ENCODE results near the gene EEIG2.

The EEIG2 gene

DNA sequence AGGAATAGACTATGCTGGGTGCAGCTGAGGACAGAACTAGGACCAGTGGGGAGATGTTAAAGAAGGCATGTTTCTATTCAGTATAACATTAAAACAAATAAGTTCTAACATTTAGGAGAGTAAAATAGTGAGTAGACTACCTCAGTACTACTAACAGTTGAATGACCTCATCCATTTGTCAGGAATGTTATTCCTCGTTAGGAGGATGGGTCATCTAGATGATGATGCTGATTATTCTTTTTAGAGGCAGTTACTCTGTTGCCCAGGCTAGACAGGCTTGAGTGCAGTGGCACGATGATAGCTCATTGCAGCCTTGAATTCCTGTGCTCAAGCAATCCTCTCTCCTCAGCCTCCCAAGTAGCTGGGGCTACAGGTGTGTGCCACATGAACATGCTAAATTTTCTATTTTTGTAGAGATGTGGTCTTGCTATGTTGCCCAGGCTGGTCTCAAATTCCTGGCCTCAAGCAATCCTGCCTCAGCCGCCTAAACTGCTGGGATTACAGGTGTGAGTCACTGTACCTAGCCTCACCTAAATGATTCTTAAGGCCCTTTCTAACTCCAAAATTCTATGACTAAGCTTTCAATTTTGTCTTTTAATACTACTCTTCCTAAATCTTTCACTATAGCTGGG lies 9.3 kb downstream of the EEIG2 start:
- Histone ChIP-seq H4K20me1 (peaks cover 0 to 100% (median 10%) of the 10 kb centered on the region in 11 experiments; a peak in 13 of 22 replicates), H3K9ac (no peak overlapping the region), H3K27ac (no peak overlapping the region), H3K36me3 (peaks cover 8 to 23% (median 19%) of the 10 kb centered on the region in 11 experiments; a peak in 17 of 22 replicates), H3K4me1 (peaks cover 0 to 34% (median 11%) of the 10 kb centered on the region in 10 experiments; a peak in 12 of 20 replicates), H3K9me3 (replicated peaks in 1 of 11) (peaks cover 14 to 28% (median 22%) of the 10 kb centered on the region in 11 experiments; a peak in 21 of 22 replicates), H3K4me2 (peak overlapping the region in 2 of 11 experiments; percentile 7 to 23; a peak in 4 of 22 replicates), H3K27me3 (no peaks in the 10 kb centered on the region), H3K4me3 (no peak overlapping the region)
- no peak for TF ChIP-seq Cebpa-rat (IDR thresholded peaks at IDR 0.05)

DNA sequence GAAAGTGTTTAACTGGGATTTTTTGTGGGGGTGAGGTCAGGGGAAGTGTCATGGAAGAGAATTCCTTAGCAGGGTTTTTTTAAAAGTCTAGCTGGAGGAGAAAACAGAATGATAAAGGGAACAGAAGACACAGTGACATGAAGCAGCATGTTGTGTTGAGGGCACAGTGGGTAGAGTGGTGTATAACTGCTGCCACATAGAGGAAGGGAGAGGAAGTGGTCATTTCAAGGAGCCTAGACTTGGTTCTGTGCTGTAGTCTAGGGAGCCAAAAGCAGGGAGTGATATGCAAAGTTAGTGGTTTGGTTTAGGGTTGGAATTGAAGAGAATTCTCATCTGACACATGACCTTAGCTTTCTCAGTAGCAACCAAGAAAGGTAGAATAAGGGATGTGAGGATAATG lies 10.2 kb downstream of the EEIG2 start:
- Histone ChIP-seq H3K27me3 (no peaks in the 10 kb centered on the region), H3K4me3 (no peak overlapping the region), H3K36me3 (peaks cover 10 to 26% (median 20%) of the 10 kb centered on the region in 11 experiments; a peak in 17 of 22 replicates), H3K27ac (no peak overlapping the region), H3K9me3 (replicated peaks in 1 of 11) (peaks cover 16 to 32% (median 28%) of the 10 kb centered on the region in 11 experiments; a peak in 21 of 22 replicates), H3K4me1 (peaks cover 0 to 33% (median 11%) of the 10 kb centered on the region in 10 experiments; a peak in 12 of 20 replicates), H3K9ac (no peak overlapping the region), H4K20me1 (peaks cover 0 to 100% (median 10%) of the 10 kb centered on the region in 11 experiments; a peak in 13 of 22 replicates), H3K4me2 (peak overlapping the region in 4 of 11 experiments; percentile 7 to 23 (median 12); a peak in 5 of 22 replicates)
- no peak for TF ChIP-seq Cebpa-rat (IDR thresholded peaks at IDR 0.05)

GRCh38 chr1:108570998-108571401 lies 11.1 kb downstream of the EEIG2 start:
- no peak overlapping the region for H3K4me3 ChIP-seq
- H3K9ac ChIP-seq, result no peak overlapping the region
- H3K4me1 ChIP-seq, result peaks cover 0 to 37% (median 11%) of the 10 kb centered on the region in 10 experiments; a peak in 12 of 20 replicates
- TF ChIP-seq Cebpa-rat (IDR thresholded peaks at IDR 0.05), result no peak
- H3K27ac ChIP-seq, result no peak overlapping the region
- H3K36me3 ChIP-seq, result peaks cover 10 to 29% (median 20%) of the 10 kb centered on the region in 11 experiments; a peak in 17 of 22 replicates
- peaks cover 20 to 41% (median 34%) of the 10 kb centered on the region in 11 experiments; a peak in 21 of 22 replicates for H3K9me3 ChIP-seq (replicated peaks in 1 of 11)
- H4K20me1 ChIP-seq, result peaks cover 0 to 100% (median 10%) of the 10 kb centered on the region in 11 experiments; a peak in 13 of 22 replicates
- no peaks in the 10 kb centered on the region for H3K27me3 ChIP-seq
- peak overlapping the region in 2 of 11 experiments; percentile 7 to 23; a peak in 2 of 22 replicates for H3K4me2 ChIP-seq

DNA sequence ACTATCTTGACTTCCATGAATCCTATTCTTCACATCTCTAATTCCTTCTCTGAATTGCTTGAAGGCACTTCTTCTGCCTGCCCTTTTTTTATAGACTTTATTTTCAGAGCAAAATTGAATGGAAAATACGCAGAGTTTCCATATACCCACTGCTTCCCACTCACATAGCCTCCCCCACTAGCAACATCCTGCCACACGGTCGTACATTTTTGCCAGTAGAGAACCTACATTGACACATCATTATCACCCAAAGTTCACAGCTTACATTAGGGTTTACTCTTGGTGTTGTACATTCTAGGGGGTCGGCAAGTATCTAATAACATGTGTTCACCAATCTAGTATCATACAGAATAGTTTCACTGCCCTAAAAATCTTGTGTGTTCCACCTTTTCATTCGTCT lies 12.3 kb downstream of the EEIG2 start:
- H3K4me3 ChIP-seq, result no peak overlapping the region
- TF ChIP-seq Cebpa-rat (IDR thresholded peaks at IDR 0.05), result no peak
- H3K4me1 ChIP-seq, result peaks cover 0 to 37% (median 11%) of the 10 kb centered on the region in 10 experiments; a peak in 12 of 20 replicates
- H4K20me1 ChIP-seq, result peaks cover 0 to 88% (median 10%) of the 10 kb centered on the region in 11 experiments; a peak in 13 of 22 replicates
- peaks cover 10 to 29% (median 20%) of the 10 kb centered on the region in 11 experiments; a peak in 17 of 22 replicates for H3K36me3 ChIP-seq
- H3K27me3 ChIP-seq, result no peaks in the 10 kb centered on the region
- H3K4me2 ChIP-seq, result no peak overlapping the region
- H3K9ac ChIP-seq, result no peak overlapping the region
- H3K9me3 ChIP-seq (replicated peaks in 1 of 11), result peaks cover 21 to 42% (median 35%) of the 10 kb centered on the region in 11 experiments; a peak in 21 of 22 replicates
- H3K27ac ChIP-seq, result no peak overlapping the region

DNA sequence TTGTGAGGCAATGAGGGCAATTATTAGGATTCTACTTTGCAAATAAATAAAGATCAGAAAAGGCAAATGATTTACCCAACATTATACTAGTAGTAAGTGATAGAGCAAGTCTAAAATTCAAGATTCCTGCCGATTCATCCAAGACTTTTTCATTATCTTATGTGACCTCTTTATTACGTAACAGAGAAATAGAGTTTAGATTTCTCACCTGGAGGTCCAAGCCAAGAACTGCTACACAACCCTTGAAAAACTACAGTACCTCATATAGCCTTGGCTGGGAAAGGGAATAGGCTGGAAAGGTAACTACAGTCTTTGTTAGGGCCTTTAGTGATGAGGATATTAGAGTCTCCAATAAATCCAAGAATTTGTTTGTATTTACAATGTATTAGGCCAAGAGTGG lies 13.3 kb downstream of the EEIG2 start:
- peaks cover 0 to 37% (median 11%) of the 10 kb centered on the region in 10 experiments; a peak in 12 of 20 replicates for H3K4me1 ChIP-seq
- no peak overlapping the region for H3K9ac ChIP-seq
- H3K4me2 ChIP-seq, result no peak overlapping the region
- H3K4me3 ChIP-seq, result no peak overlapping the region
- no peaks in the 10 kb centered on the region for H3K27me3 ChIP-seq
- no peak overlapping the region for H3K27ac ChIP-seq
- no peak for TF ChIP-seq Cebpa-rat (IDR thresholded peaks at IDR 0.05)
- H4K20me1 ChIP-seq, result peaks cover 0 to 78% (median 10%) of the 10 kb centered on the region in 11 experiments; a peak in 13 of 22 replicates
- peaks cover 21 to 42% (median 35%) of the 10 kb centered on the region in 11 experiments; a peak in 21 of 22 replicates for H3K9me3 ChIP-seq (replicated peaks in 1 of 11)
- H3K36me3 ChIP-seq, result peaks cover 10 to 29% (median 20%) of the 10 kb centered on the region in 11 experiments; a peak in 17 of 22 replicates

DNA sequence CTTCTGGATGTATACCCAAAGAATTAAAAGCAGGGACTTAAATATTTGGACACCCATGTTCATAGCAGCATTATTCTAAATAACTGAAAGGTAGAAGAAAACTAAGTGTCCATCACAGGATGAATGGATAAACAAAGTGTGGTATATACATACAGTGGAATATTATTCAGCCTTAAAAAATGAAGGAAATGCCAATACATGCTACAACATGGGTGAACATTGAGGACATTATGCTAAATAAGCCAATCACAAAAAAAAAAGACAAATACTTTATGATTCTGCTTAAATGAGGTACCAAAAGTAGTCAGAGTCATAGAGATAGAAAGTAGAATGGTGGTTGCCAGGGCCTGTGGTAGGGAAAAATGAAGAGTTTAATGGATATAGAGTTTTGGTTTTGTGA lies 14.1 kb downstream of the EEIG2 start:
- Histone ChIP-seq H3K36me3 (peaks cover 10 to 29% (median 20%) of the 10 kb centered on the region in 11 experiments; a peak in 17 of 22 replicates), H3K27ac (no peak overlapping the region), H3K4me2 (no peak overlapping the region), H3K27me3 (no peaks in the 10 kb centered on the region), H3K9me3 (replicated peaks in 1 of 11) (peaks cover 21 to 42% (median 35%) of the 10 kb centered on the region in 11 experiments; a peak in 21 of 22 replicates), H3K4me1 (peaks cover 0 to 36% (median 11%) of the 10 kb centered on the region in 10 experiments; a peak in 12 of 20 replicates), H4K20me1 (peaks cover 0 to 70% (median 5%) of the 10 kb centered on the region in 11 experiments; a peak in 13 of 22 replicates), H3K4me3 (no peak overlapping the region), H3K9ac (no peak overlapping the region)
- no peak for TF ChIP-seq Cebpa-rat (IDR thresholded peaks at IDR 0.05)

DNA sequence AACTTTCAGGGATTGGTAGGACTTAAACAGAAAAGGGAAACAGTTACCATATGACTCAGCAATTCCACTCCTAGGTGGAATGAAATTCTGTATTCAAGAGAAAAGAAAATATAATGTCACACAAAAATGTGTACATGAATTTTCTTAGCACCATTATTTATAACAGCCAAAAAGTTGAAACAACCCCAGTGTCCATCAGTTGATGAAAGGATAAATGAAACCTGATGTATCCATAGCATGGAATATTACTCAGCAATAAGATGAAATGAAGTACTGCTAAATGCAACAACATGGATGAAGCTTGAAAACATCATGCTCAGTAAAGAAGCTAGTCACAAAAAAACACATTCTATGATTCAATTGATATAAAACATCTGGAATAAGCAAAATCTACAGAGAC lies 15.5 kb downstream of the EEIG2 start:
- no peak overlapping the region for H3K4me2 ChIP-seq
- no peaks in the 10 kb centered on the region for H3K27me3 ChIP-seq
- peaks cover 12 to 37% (median 23%) of the 10 kb centered on the region in 11 experiments; a peak in 21 of 22 replicates for H3K36me3 ChIP-seq
- peaks cover 0 to 56% (median 5%) of the 10 kb centered on the region in 11 experiments; a peak in 11 of 22 replicates for H4K20me1 ChIP-seq
- peaks cover 0 to 23% (median 2%) of the 10 kb centered on the region in 10 experiments; a peak in 6 of 20 replicates for H3K4me1 ChIP-seq
- no peak overlapping the region for H3K9ac ChIP-seq
- no peak overlapping the region for H3K4me3 ChIP-seq
- peaks cover 33 to 54% (median 46%) of the 10 kb centered on the region in 11 experiments for H3K9me3 ChIP-seq (replicated peaks in 1 of 11)
- H3K27ac ChIP-seq, result no peak overlapping the region
- TF ChIP-seq Cebpa-rat (IDR thresholded peaks at IDR 0.05), result no peak

- no peak for TF ChIP-seq Cebpa-rat (IDR thresholded peaks at IDR 0.05)
- no peaks in the 10 kb centered on the region for H3K27me3 ChIP-seq
- H3K9me3 ChIP-seq (replicated peaks in 1 of 11), result peaks cover 22 to 48% (median 42%) of the 10 kb centered on the region in 11 experiments
- H3K36me3 ChIP-seq, result peaks cover 0 to 23% (median 11%) of the 10 kb centered on the region in 11 experiments; a peak in 15 of 22 replicates
- H4K20me1 ChIP-seq, result peaks cover 0 to 76% (median 0%) of the 10 kb centered on the region in 11 experiments; a peak in 5 of 22 replicates
- H3K4me1 ChIP-seq, result peaks cover 5 to 49% (median 33%) of the 10 kb centered on the region in 10 experiments; a peak in 18 of 20 replicates
- H3K9ac ChIP-seq, result no peak overlapping the region
- peak overlapping the region in 9 of 11 experiments; percentile 24 to 89 (median 60); a peak in 16 of 22 replicates for H3K4me2 ChIP-seq
- no peak overlapping the region for H3K4me3 ChIP-seq
- peak overlapping the region in 5 of 11 experiments; percentile 4 to 64 (median 33); a peak in 7 of 22 replicates for H3K27ac ChIP-seq
Measured at GRCh38 chr1:108583757-108584427, 24.0 kb downstream of the EEIG2 start.

All from BLaER1 treated with 17β-estradiol and CSF1 and Interleukin-3, amounts not matched to agents 10 nM and 100 nM (cell line).